NOMO-1 treated with dmso at 0.1 percent for 144 hours (cell line): ENCODE measurements around the gene CROT.

ENCODE experiments used
- DNase-seq: peaks from one replicate; lab custom pipeline; 2025; ENCODE audit not compliant: unreplicated experiment; lab: John Stamatoyannopoulos, UW

CROT gene

GRCh38 chr7:87413951-87414793 is 68.7 kb downstream of the CROT start:
- DNase-seq, result no peak

DNA sequence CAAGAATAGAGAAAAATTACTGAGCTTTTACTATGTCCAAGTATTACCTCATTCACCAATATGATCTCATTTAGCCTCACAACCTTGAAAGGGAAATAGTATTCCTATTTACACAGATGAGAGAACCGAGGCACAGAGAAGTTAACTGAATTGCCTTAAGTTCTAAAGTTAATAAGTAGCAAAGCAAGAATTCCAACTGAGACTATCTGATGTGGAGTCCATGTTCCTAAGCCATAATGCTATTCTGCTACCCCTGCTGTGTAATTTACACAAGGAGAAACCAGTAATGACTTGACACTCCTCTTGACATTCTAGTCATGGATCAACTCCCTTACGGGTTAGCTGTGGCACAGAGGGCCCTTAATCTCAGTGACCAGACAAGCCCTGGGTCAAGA is 69.3 kb downstream of the CROT start:
- no peak for DNase-seq

GRCh38 chr7:87416682-87417587 is 71.5 kb downstream of the CROT start:
- peak; percentile 42 for DNase-seq

DNA sequence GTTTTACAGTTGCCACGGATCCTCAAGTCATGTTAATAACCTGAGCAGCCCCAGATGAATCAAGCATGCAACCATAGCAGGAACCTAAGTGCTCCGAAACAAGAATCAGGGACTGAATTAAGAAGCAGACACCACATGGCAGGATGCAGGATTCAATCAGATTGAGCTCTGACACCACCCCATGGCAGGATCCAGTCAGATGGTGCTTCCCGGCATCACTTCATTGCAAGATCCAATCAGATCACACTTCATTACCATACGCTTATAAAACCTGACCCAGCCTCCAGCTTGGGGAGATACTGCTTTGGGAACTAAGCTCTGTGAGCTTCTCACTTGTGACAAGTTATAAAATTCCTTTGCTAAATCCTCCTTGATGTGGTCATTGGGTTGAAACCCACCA is 74.7 kb downstream of the CROT start:
- DNase-seq, result no peak

- no peak for DNase-seq
Observed at GRCh38 chr7:87424075-87424474, 78.6 kb downstream of the CROT start.

DNA sequence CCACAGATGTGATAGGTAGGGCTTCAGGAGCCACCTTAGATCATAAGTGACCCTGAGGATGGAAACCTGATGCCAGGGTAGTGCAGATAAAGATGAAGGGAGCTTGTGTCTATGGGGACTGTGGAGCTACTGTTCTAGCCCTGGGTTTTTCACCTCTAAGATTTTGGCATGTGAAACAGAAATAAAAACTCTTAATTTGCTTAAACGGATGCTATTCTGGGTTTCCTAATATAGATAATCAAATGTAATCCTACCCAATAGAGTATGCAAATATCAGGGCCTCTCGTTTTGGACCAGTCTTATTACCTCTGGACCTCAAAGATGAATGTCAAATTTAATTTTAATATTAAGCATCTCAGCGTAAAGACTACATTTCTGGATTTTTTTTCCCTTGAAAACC is 80.7 kb downstream of the CROT start:
- no peak for DNase-seq

DNA sequence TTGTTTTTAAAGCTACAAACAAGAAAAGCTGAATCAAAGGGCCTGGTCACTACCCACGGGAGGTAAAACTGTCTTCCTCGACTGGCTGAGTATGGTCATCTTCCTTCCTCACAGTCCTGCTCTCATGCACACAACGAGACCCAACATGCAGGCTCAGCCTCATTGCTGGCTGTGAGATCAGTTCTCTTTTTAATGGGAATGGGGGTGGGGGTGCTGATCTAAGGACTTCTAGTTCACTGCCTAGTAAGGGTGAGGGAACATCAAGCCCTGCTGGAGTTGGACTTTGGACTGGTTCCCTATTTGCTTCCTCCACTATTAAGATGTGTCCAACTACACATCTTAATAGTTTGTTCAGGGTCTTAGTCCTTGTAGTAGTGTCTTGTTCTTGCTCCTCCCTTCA is 81.8 kb downstream of the CROT start:
- DNase-seq, result no peak

DNA sequence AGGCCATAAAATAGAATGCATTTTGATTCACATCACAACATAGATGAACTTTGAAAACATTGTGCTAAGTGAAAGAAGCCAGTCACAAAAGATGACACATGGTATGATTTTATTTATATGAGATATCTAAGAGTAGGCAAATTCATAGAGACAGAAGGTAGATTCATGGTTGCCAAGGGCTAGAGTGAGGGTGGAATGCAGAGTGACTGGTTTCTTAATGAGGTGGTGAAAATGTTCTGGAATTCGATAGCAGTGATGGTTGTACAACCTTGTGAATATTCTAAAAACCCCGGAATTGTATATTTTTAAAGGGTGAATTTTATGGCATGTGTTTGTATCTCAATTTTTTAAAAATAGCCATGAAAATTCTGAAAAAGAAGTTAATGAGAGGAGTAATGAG is 87.1 kb downstream of the CROT start:
- no peak for DNase-seq

DNA sequence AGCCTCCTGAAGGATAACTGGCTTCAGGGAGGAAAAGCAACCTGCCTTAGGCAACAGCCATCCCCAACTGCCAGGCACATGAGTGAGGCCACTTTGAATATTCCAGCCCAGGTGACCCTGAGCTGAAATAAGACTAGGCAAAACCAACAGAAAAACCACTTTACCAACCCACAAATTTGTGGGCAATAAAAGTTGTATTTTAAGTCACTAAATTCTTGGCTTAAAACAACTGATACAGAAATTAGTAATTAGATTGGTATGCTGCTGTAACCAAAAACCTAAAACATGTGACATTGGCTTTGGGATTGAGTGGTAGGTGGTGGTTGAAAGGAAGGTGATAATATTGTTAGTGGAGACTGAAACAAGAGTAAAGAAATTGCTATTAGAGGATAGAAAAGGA is 90.1 kb downstream of the CROT start:
- DNase-seq, result no peak

GRCh38 chr7:87445897-87446296 is 100.4 kb downstream of the CROT start:
- DNase-seq, result no peak

DNA sequence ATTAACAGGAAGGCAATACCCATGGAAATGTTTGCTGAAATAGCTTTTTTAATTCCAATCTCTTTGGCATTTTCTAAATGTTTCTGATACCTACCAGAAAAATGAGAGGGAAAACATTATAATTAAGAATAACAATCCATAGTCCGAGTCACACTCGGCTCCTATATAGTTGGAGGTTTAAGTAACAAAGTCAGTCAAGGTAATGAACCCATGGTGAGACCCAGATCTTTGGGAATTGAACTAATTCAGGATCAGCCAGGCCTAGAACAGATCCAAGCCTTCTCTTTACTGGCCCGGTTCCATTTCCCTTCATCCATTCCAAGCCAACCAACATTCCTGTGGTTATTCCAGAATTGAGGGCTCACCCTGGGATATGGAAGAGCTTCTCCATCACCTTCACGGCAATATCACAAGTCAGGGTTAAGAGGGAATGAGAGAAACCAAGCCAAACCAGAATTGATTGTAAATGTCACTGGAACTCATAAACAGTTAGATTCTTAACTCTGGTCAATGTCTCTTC is 101.7 kb downstream of the CROT start:
- no peak for DNase-seq

- DNase-seq, result no peak
Observed at GRCh38 chr7:87448388-87448787, 102.9 kb downstream of the CROT start.
